Hepatocyte (in vitro differentiated cells): ENCODE results near the gene TTN. TPM values are rescaled to one million over a fixed set of nuclear protein-coding genes. Genes with fewer than 3 reads are reported as not detected.

Source experiments
- DNase-seq: peaks from one replicate; pipeline ENCODE4 v3.0.0-alpha.2; 2016; ENCODE audit warnings: low spot score
- H2AFZ ChIP-seq: fragments of 200-600 bp; sonication (generic); 2 replicates; pipeline ENCODE4 v1.6.0; 2016; ENCODE audit warnings: antibody characterized with exemption, mild to moderate bottlenecking
- H3K27ac ChIP-seq: fragments of 200-600 bp; sonication (generic); 2 replicates; pipeline ENCODE4 v1.5.1; 2016; ENCODE audit warnings: mild to moderate bottlenecking
- H3K27me3 ChIP-seq: fragments of 200-600 bp; sonication (generic); 2 replicates; pipeline ENCODE4 v1.6.1; 2016
- H3K36me3 ChIP-seq: fragments of 200-600 bp; sonication (generic); replicated peaks from 2 replicates; pipeline ENCODE4 v1.5.1; 2016; ENCODE audit warnings: low read depth; ENCODE audit not compliant: insufficient read depth
- H3K4me1 ChIP-seq: fragments of 200-600 bp; sonication (generic); 2 replicates; pipeline ENCODE4 v1.5.1; 2016; ENCODE audit warnings: mild to moderate bottlenecking, moderate library complexity; ENCODE audit not compliant: insufficient read depth
- H3K4me2 ChIP-seq: fragments of 200-600 bp; sonication (generic); 2 replicates; pipeline ENCODE4 v1.6.0; 2016
- H3K4me3 ChIP-seq: fragments of 200-600 bp; sonication (generic); 2 replicates; pipeline ENCODE4 v1.5.1; 2016; ENCODE audit warnings: mild to moderate bottlenecking
- H3K79me2 ChIP-seq: fragments of 200-600 bp; sonication (generic); 2 replicates; pipeline ENCODE4 v1.6.0; 2017; ENCODE audit warnings: mild to moderate bottlenecking
- H3K9me2 ChIP-seq: fragments of 200-600 bp; sonication (generic); replicated peaks from 2 replicates; pipeline ENCODE4 v1.6.0; 2017; ENCODE audit warnings: mild to moderate bottlenecking; ENCODE audit not compliant: insufficient read depth
- H3K9me3 ChIP-seq: fragments of 200-600 bp; sonication (generic); 2 replicates; pipeline ENCODE4 v1.5.1; 2016; ENCODE audit warnings: low read depth, mild to moderate bottlenecking
- H4K20me1 ChIP-seq: fragments of 200-600 bp; sonication (generic); 2 replicates; pipeline ENCODE4 v1.6.0; 2016; ENCODE audit warnings: mild to moderate bottlenecking; ENCODE audit not compliant: insufficient read depth, poor library complexity, severe bottlenecking
- CTCF ChIP-seq: fragments of 200-600 bp; sonication (generic); IDR thresholded peaks from 2 replicates; pipeline ENCODE4 v1.5.1; 2016; ENCODE audit warnings: antibody characterized with exemption, mild to moderate bottlenecking; ENCODE audit not compliant: poor library complexity
- EZH2 ChIP-seq: fragments of 200-600 bp; sonication (generic); IDR thresholded peaks from 2 replicates; pipeline ENCODE4 v1.6.1; 2016; ENCODE audit warnings: antibody characterized with exemption, mild to moderate bottlenecking, borderline replicate concordance
- EZH2phosphoT487 ChIP-seq: fragments of 200-600 bp; sonication (generic); IDR thresholded peaks from one replicate; pipeline ENCODE4 v1.6.1; 2018; ENCODE audit warnings: antibody characterized with exemption, mild to moderate bottlenecking, low read depth, moderate library complexity; ENCODE audit not compliant: unreplicated experiment, severe bottlenecking
- WGBS: methylation state at CpG from one replicate; pipeline ENCODE4 v1.1.6; 2016; ENCODE audit warnings: low lambda C conversion rate; ENCODE audit errors: missing lambda C conversion rate; 5-methylcytosine and 5-hydroxymethylcytosine counted together
- polyA plus RNA-seq: library from polyadenylated mRNA; unstranded; fragments of >200 nt; fragmentation: Nextera tagmentation; extraction: Ambion mirVana; gene quantifications from 2 replicates; pipeline ENCODE4 v1.2.1, GENCODE V29; 2016
- total RNA-seq: library from RNA; depleted of rRNA; stranded (reverse); fragments of >200 nt; gene quantifications from 2 replicates; pipeline ENCODE4 v1.2.3, GENCODE V29; 2014

Gene TTN
- total and polyA plus RNA-seq, 2 experiments from 2014 or later, result 5.4 to 6.4 TPM

DNA sequence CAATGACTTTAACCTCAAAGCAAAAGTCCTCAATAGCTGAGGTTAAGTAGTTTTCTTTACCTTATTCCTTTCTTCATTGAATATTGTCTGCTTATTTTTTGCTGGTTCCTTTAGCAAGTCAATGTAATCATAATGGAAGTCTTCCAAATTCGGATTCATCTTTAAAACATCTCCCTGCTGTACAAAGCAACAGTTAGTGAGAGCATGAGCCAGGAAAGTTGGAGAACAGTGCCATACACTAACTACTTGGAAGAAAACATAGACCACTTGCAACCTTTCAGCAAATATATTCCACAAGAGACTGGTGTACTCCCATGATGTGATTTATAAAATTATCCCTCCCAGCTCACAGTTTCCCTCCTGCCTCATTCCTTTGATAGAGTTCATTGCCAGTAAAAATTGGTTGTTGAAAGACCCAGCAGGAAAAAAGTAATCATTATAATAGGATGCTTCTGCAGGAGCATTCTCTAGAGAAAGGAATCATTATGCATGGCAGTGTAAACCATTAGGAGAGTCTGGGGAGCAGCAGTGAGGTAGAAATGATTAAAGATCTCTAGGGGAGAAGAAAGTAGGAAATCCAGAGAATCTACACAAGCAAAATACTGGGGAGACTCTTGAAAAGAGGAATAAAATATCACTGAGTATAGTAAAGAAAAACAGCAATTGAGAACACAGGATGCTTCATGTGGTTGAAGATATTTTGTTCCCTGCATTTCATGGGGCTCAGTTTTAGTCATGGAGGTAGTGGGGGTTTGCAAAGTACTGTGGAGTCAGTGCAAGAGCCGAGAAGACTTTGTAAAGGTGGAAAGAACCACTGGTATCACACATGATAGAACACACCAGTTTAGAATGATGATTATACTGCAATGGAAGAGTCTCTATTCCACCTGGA lies 38.6 kb upstream of the TTN start:
- no peak for DNase-seq
- Histone ChIP-seq H3K4me1 (no peaks in the 10 kb centered on the region), H3K36me3 (no peaks in the 10 kb centered on the region), H3K4me2 (no peak overlapping the region), H3K9me3 (no peaks in the 10 kb centered on the region), H3K4me3 (no peak overlapping the region), H3K27ac (no peak overlapping the region), H2AFZ (no peak overlapping the region), H3K9me2 (no peaks in the 10 kb centered on the region), H3K79me2 (no peaks in the 10 kb centered on the region), H3K27me3 (no peaks in the 10 kb centered on the region), H4K20me1 (no peaks in the 10 kb centered on the region)
- WGBS, result 89% methylated on average over 2 of the region's 2 CpGs
- TF ChIP-seq CTCF (no peak), EZH2phosphoT487 (no peak), EZH2 (no peak)

GRCh38 chr2:178844701-178845100 lies 37.5 kb upstream of the TTN start:
- 93% methylated on average over 2 of the region's 2 CpGs for WGBS
- H4K20me1 ChIP-seq, result no peaks in the 10 kb centered on the region

GRCh38 chr2:178844269-178844668 lies 37.0 kb upstream of the TTN start:
- H3K4me3 ChIP-seq, result no peak overlapping the region
- no peaks in the 10 kb centered on the region for H3K9me3 ChIP-seq
- no peaks in the 10 kb centered on the region for H3K27me3 ChIP-seq
- no peak overlapping the region for H3K27ac ChIP-seq
- no peaks in the 10 kb centered on the region for H3K4me1 ChIP-seq
- no peak for TF ChIP-seq EZH2phosphoT487
- TF ChIP-seq EZH2, result no peak
- H3K4me2 ChIP-seq, result no peak overlapping the region
- no peak overlapping the region for H2AFZ ChIP-seq
- no peaks in the 10 kb centered on the region for H4K20me1 ChIP-seq
- no peak for DNase-seq
- H3K79me2 ChIP-seq, result no peaks in the 10 kb centered on the region
- no peaks in the 10 kb centered on the region for H3K9me2 ChIP-seq
- WGBS, result 95% methylated on average over 4 of the region's 4 CpGs
- no peaks in the 10 kb centered on the region for H3K36me3 ChIP-seq

More at GRCh38 chr2:178844701-178845100, 37.5 kb upstream of the TTN start:
- no peak for DNase-seq
- Histone ChIP-seq H3K4me2 (no peak overlapping the region), H3K9me3 (no peaks in the 10 kb centered on the region), H3K4me3 (no peak overlapping the region), H3K27me3 (no peaks in the 10 kb centered on the region), H3K79me2 (no peaks in the 10 kb centered on the region), H3K27ac (no peak overlapping the region), H2AFZ (no peak overlapping the region), H3K4me1 (no peaks in the 10 kb centered on the region), H3K9me2 (no peaks in the 10 kb centered on the region), H3K36me3 (no peaks in the 10 kb centered on the region)
- TF ChIP-seq EZH2phosphoT487 (no peak), EZH2 (no peak), CTCF (no peak)

GRCh38 chr2:178843697-178844096 lies 36.5 kb upstream of the TTN start:
- Histone ChIP-seq H3K4me2 (no peak overlapping the region), H4K20me1 (no peaks in the 10 kb centered on the region), H3K79me2 (no peaks in the 10 kb centered on the region), H3K9me3 (no peaks in the 10 kb centered on the region), H3K27ac (no peak overlapping the region), H3K27me3 (no peaks in the 10 kb centered on the region), H2AFZ (no peak overlapping the region), H3K4me1 (no peaks in the 10 kb centered on the region), H3K4me3 (no peak overlapping the region), H3K36me3 (no peaks in the 10 kb centered on the region), H3K9me2 (no peaks in the 10 kb centered on the region)
- DNase-seq, result no peak
- TF ChIP-seq EZH2, result no peak
- TF ChIP-seq CTCF, result no peak
- no peak for TF ChIP-seq EZH2phosphoT487
- 92% methylated on average over 1 of the region's 1 CpG for WGBS
